ENCODE measurements around the gene C1QTNF1. TPM values are rescaled to one million over a fixed set of nuclear protein-coding genes. Genes with fewer than 3 reads are reported as not detected.

Gene C1QTNF1
- total RNA-seq, 2 experiments from 2014 or later: not detected

DNA sequence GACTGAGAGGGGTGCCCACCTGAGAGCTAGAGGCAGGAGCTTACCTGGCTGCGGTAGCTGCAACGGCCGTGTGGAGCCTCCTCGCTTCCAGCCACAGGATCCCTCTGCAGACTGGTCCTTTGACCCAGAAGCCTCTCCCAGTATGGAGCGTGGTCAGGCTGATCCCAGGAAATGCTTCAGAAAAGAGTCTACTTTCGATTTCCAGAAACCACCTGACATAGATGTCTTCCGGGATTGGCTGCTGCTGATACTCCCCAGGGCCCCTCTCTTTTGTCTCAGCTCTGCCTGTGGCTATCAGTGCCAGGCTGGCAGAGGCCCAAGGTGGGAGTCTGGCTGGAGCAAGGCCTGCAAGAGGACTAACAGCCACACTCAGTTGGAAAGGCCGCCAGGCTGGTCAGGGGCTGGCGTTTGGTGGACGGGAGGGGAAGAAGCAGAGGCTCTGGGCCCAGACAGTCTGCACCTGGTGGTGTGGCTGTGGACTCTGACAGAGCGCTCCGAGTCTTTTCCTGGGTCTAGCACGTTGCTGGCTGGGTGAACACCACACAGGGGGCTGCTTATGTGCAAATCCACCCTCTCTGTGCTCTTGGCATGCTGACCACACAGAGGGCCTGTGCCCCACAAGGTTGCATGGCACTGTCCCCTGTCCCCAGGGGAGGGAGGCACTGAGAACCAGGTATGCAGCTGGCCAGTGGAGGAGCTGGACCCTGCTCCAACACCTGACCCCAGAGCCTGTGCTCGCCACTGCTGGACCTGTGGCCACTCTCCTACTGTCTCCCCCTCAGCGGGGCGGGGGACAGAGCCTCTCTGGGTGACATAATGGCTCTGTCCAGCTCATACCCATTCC is 44.0 kb upstream of the C1QTNF1 start, which contains the start of gene LGALS3BP:
TSS of gene LGALS3BP (minus strand) at position 144 of the 844 bp plus-strand sequence. CDS start 2,732 bp downstream, outside the sequence.
- Histone ChIP-seq H3K36me3 (ENCODE audit: insufficient read depth, low read length) (peaks cover 9% of the 10 kb centered on the region), H3K4me1 (ENCODE audit: insufficient read depth, low read length) (peaks cover 51% of the 10 kb centered on the region), H3K27ac (ENCODE audit: low read depth in 1 of 2, low read length in 2 of 2) (peak within 1 kb of the TSS in 1 of 2 donors; percentile 52), H3K27me3 (ENCODE audit: control insufficient read depth in 1 of 2, insufficient read depth in 2 of 2, low read length in 2 of 2) (no peaks in the 10 kb centered on the region), H3K4me3 (ENCODE audit: low read length) (peak within 1 kb of the TSS; percentile 59), H3K9me3 (ENCODE audit: control insufficient read depth in 1 of 2, insufficient read depth in 1 of 2, low read length in 2 of 2) (no peaks in the 10 kb centered on the region)
- intact Hi-C loops (cut with DNase I, micrococcal nuclease): no loop called here
- DNase-seq (peak in 13 of 14 experiments; percentile 11 to 65 (median 18)), ATAC-seq (ENCODE audit: poor library complexity) (peak; percentile 89)
- ChIA-PET CTCF (no interaction called here), POLR2A (interaction anchor here (0.5 kb wide), 2 partner anchors 61 to 79 kb away, joined by 3 read pairs; no protein-coding TSS in a partner anchor)
- Mint-ChIP-seq H3K36me3 (ENCODE audit: low read depth) (peaks cover 12% of the 10 kb centered on the region), H3K27ac (peak within 1 kb of the TSS; percentile 84), H3K9me3 (no peaks in the 10 kb centered on the region), H3K27me3 (no peaks in the 10 kb centered on the region), H3K4me3 (peak within 1 kb of the TSS; percentile 80), H3K4me1 (ENCODE audit: low read depth) (peaks cover 13% of the 10 kb centered on the region)
- TF ChIP-seq, protein P1, sequence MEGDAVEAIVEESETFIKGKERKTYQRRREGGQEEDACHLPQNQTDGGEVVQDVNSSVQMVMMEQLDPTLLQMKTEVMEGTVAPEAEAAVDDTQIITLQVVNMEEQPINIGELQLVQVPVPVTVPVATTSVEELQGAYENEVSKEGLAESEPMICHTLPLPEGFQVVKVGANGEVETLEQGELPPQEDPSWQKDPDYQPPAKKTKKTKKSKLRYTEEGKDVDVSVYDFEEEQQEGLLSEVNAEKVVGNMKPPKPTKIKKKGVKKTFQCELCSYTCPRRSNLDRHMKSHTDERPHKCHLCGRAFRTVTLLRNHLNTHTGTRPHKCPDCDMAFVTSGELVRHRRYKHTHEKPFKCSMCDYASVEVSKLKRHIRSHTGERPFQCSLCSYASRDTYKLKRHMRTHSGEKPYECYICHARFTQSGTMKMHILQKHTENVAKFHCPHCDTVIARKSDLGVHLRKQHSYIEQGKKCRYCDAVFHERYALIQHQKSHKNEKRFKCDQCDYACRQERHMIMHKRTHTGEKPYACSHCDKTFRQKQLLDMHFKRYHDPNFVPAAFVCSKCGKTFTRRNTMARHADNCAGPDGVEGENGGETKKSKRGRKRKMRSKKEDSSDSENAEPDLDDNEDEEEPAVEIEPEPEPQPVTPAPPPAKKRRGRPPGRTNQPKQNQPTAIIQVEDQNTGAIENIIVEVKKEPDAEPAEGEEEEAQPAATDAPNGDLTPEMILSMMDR (IDR thresholded peaks at IDR 0.05): no peak

DNA sequence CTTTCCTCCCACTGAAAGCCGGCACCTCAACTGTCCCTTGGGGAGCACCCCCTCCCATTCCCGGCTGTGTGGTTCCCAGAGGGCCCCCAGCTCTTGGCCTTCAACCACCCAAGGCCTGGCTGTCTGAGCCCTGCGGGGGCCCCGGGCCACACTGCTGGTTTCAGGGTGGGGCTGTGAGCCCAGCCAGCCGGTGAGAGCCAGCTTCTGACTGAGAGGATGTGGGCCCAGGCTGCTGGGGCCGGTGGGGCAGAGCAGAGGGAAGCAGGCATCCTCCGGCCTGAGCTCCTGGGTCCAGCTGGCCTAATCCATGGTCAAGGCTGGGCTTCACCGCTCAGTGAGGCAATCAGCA is 43.4 kb upstream of the C1QTNF1 start:
- TF ChIP-seq, protein P1 (IDR thresholded peaks at IDR 0.05): no peak
- H3K27me3 Mint-ChIP-seq: no peaks in the 10 kb centered on the region
- Histone ChIP-seq H3K4me3 (ENCODE audit: low read length) (no peak overlapping the region), H3K27ac (ENCODE audit: low read depth in 1 of 2, low read length in 2 of 2) (no peak overlapping the region), H3K27me3 (ENCODE audit: control insufficient read depth in 1 of 2, insufficient read depth in 2 of 2, low read length in 2 of 2) (no peaks in the 10 kb centered on the region), H3K9me3 (ENCODE audit: control insufficient read depth in 1 of 2, insufficient read depth in 1 of 2, low read length in 2 of 2) (no peaks in the 10 kb centered on the region), H3K4me1 (ENCODE audit: insufficient read depth, low read length) (peaks cover 50% of the 10 kb centered on the region), H3K36me3 (ENCODE audit: insufficient read depth, low read length) (peaks cover 9% of the 10 kb centered on the region)
- intact Hi-C loops (cut with DNase I, micrococcal nuclease): no loop called here
- H3K36me3 Mint-ChIP-seq (ENCODE audit: low read depth): peaks cover 9% of the 10 kb centered on the region
- peak in 1 of 14 experiments; percentile 24 for DNase-seq
- ATAC-seq (ENCODE audit: poor library complexity): no peak
- POLR2A ChIA-PET: interaction anchor here (0.5 kb wide), 1 partner anchor 60 kb away, joined by 3 read pairs; no protein-coding TSS in a partner anchor
- H3K4me3 Mint-ChIP-seq: peak overlapping the region; percentile 20
- peaks cover 13% of the 10 kb centered on the region for H3K4me1 Mint-ChIP-seq (ENCODE audit: low read depth)
- H3K9me3 Mint-ChIP-seq: no peaks in the 10 kb centered on the region
- no peak overlapping the region for H3K27ac Mint-ChIP-seq
- CTCF ChIA-PET: no interaction called here

DNA sequence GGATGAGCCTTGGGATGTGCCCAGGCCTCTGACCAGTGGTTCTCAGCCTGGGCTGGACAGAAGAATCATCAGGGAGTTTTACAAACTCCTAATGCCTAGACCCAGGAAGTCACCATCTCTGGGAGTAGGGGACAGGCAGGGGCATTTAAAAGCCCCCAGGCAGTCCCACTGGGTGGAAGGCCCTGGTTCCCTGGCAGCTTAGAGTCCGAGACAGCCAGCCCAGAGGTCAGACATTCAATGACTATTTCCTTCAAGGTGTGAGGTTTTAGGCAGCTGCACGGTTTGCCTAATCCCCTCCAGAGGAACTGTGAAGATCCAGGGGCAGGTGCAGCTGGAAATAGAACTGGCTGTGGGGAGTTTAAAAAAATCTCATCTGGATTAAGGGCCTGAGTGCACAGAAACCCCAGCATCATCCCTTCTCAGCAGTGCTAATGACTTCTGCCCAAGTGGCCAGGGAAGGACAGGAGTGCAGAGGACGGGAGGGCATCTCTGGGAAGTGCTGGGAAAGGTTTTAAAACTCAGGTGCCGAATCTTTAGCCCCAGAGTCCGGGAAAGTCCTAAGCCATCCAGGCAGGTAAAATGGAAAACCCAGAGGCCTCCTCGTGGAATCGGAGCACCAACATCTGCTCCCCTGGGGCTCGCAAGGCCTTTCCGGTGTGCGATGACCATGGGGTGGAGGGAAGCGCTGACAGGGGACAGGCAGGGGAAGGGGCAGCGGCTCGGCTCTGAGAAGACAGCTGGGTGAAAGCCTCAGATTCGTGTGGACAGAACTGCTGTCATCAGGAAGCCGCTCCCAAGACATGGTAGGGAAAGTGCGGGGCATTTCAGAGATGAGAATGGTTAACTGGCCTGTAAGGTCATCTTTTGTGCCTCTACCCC is 42.7 kb upstream of the C1QTNF1 start:
- intact Hi-C loops (cut with DNase I, micrococcal nuclease): no loop called here
- POLR2A ChIA-PET: no interaction called here

More for the DNA sequence above, 42.7 kb upstream of the C1QTNF1 start:
- Histone ChIP-seq H3K4me3 (ENCODE audit: low read length) (no peak overlapping the region), H3K27ac (ENCODE audit: low read depth in 1 of 2, low read length in 2 of 2) (no peak overlapping the region), H3K9me3 (ENCODE audit: control insufficient read depth in 1 of 2, insufficient read depth in 1 of 2, low read length in 2 of 2) (no peaks in the 10 kb centered on the region), H3K4me1 (ENCODE audit: insufficient read depth, low read length) (peaks cover 50% of the 10 kb centered on the region), H3K36me3 (ENCODE audit: insufficient read depth, low read length) (peaks cover 6% of the 10 kb centered on the region), H3K27me3 (ENCODE audit: control insufficient read depth in 1 of 2, insufficient read depth in 2 of 2, low read length in 2 of 2) (no peaks in the 10 kb centered on the region)
- no peaks in the 10 kb centered on the region for H3K9me3 Mint-ChIP-seq
- ATAC-seq (ENCODE audit: poor library complexity) (no peak), DNase-seq (no peak)
- H3K4me3 Mint-ChIP-seq: no peak overlapping the region
- CTCF ChIA-PET: no interaction called here
- H3K4me1 Mint-ChIP-seq (ENCODE audit: low read depth): peaks cover 19% of the 10 kb centered on the region
- H3K27ac Mint-ChIP-seq: peak overlapping the region; percentile 59
- H3K27me3 Mint-ChIP-seq: no peaks in the 10 kb centered on the region
- H3K36me3 Mint-ChIP-seq (ENCODE audit: low read depth): peaks cover 9% of the 10 kb centered on the region
- TF ChIP-seq, protein P1 (IDR thresholded peaks at IDR 0.05): no peak

All from CD4-positive, alpha-beta T cell (primary cell).